IMR-90 (cell line): ENCODE measurements around the gene MAPKAP1. TPM values are rescaled to one million over a fixed set of nuclear protein-coding genes. Genes with fewer than 3 reads are reported as not detected.

Experiments used
- ATAC-seq: fragments of 200-7000 bp; cut with Tn5 transposase; 2 replicates; pipeline ENCODE4 v1.9.1; 2020; ENCODE audit warnings: low read depth, mild to moderate bottlenecking, moderate library complexity
- BruUV-seq: library from RNA; stranded (reverse); fragments of 400-500 nt; replicated peaks from 2 replicates; lab custom pipeline; 2021; lab: Mats Ljungman, UMichigan
- CTCF ChIA-PET: fragments of 300-600 bp; formaldehyde crosslinking; extraction: SDS; loops from one replicate; lab custom pipeline; 2021; ENCODE audit warnings: antibody characterized with exemption; lab: Yijun Ruan, JAX
- POLR2A ChIA-PET: fragments of 300-600 bp; sonication (Branson Sonifier 250); formaldehyde crosslinking; loops from one replicate; lab custom pipeline; 2022; ENCODE audit warnings: antibody characterized with exemption; ENCODE audit not compliant: unreplicated experiment; lab: Charles Lee
- DNase-seq: peaks from one replicate; pipeline ENCODE4 v3.0.0; 2013
- H2AFZ ChIP-seq: replicated peaks from 2 replicates; pipeline ENCODE3; 2013; ENCODE audit warnings: low read length, mild to moderate bottlenecking; ENCODE audit not compliant: poor library complexity
- H2AK5ac ChIP-seq: 2 replicates; pipeline ENCODE4 v1.6.1; 2013; ENCODE audit warnings: low read depth, low read length, inconsistent platforms
- H2AK9ac ChIP-seq: replicated peaks from 2 replicates; pipeline ENCODE3; 2013; ENCODE audit warnings: mild to moderate bottlenecking, low read depth, low read length, moderate library complexity; ENCODE audit not compliant: poor library complexity
- H2BK120ac ChIP-seq: 2 replicates; pipeline ENCODE4 v1.6.1; 2013; ENCODE audit warnings: low read depth, low read length, inconsistent platforms
- H2BK15ac ChIP-seq: 3 replicates; pipeline ENCODE4 v1.6.1; 2013; ENCODE audit warnings: low read depth, low read length, inconsistent platforms
- H2BK20ac ChIP-seq: 2 replicates; pipeline ENCODE4 v1.6.1; 2013; ENCODE audit warnings: low read depth, mild to moderate bottlenecking, inconsistent platforms, low read length, moderate library complexity
- H2BK5ac ChIP-seq: 2 replicates; pipeline ENCODE4 v1.6.1; 2013; ENCODE audit warnings: mild to moderate bottlenecking, low read depth, low read length, inconsistent platforms; ENCODE audit not compliant: poor library complexity, severe bottlenecking
- H3K14ac ChIP-seq: replicated peaks from 2 replicates; pipeline ENCODE4 v1.6.1; 2013; ENCODE audit warnings: low read depth, low read length, inconsistent platforms
- H3K18ac ChIP-seq: 2 replicates; pipeline ENCODE4 v1.6.1; 2013; ENCODE audit warnings: low read depth, low read length, control low read depth
- H3K23ac ChIP-seq: 2 replicates; pipeline ENCODE4 v1.6.1; 2013; ENCODE audit warnings: low read depth, low read length, inconsistent platforms
- H3K27ac ChIP-seq: 2 replicates; pipeline ENCODE4 v1.5.1; 2013; ENCODE audit warnings: mild to moderate bottlenecking, control low read depth, low read length; ENCODE audit not compliant: insufficient read depth
- H3K27me3 ChIP-seq: 2 replicates; pipeline ENCODE4 v1.6.1; 2013; ENCODE audit warnings: low read length; ENCODE audit not compliant: control insufficient read depth, insufficient read depth
- H3K36me3 ChIP-seq: 2 replicates; pipeline ENCODE4 v1.6.1; 2013; ENCODE audit warnings: low read length, mixed read lengths; ENCODE audit not compliant: control insufficient read depth, insufficient read depth
- H3K4ac ChIP-seq: 2 replicates; pipeline ENCODE4 v1.6.1; 2013; ENCODE audit warnings: low read depth, low read length, inconsistent platforms
- H3K4me1 ChIP-seq: 2 replicates; pipeline ENCODE4 v1.6.1; 2013; ENCODE audit warnings: low read length, mixed read lengths; ENCODE audit not compliant: control insufficient read depth, insufficient read depth
- H3K4me2 ChIP-seq: 2 replicates; pipeline ENCODE4 v1.6.1; 2013; ENCODE audit warnings: low read depth, mild to moderate bottlenecking, control low read depth, low read length, moderate library complexity
- H3K4me3 ChIP-seq: 2 replicates; pipeline ENCODE4 v1.5.1; 2013; ENCODE audit warnings: low read depth, mild to moderate bottlenecking, control low read depth, low read length, moderate library complexity; ENCODE audit not compliant: insufficient read depth
- H3K56ac ChIP-seq: 2 replicates; pipeline ENCODE4 v1.6.1; 2013; ENCODE audit warnings: low read length, inconsistent platforms; ENCODE audit not compliant: insufficient read depth; ENCODE audit errors: extremely low read depth
- H3K79me1 ChIP-seq, 2 experiments: 2 replicates each; pipeline ENCODE4 v1.6.1; 2013; ENCODE audit warnings: low read length in 2 of 2, inconsistent platforms in 1 of 2, low read depth in 1 of 2
- H3K9ac ChIP-seq: 2 replicates; pipeline ENCODE4 v1.6.1; 2013; ENCODE audit warnings: low read depth, low read length, control low read depth
- H3K9me1 ChIP-seq: 2 replicates; pipeline ENCODE4 v1.6.1; 2013; ENCODE audit warnings: low read length, inconsistent platforms; ENCODE audit not compliant: insufficient read depth
- H3K9me3 ChIP-seq: 2 replicates; pipeline ENCODE4 v1.6.1; 2013; ENCODE audit warnings: low read length; ENCODE audit not compliant: control insufficient read depth, insufficient read depth
- H4K20me1 ChIP-seq: 2 replicates; pipeline ENCODE4 v1.6.1; 2013; ENCODE audit warnings: low read length, inconsistent platforms; ENCODE audit not compliant: insufficient read depth
- H4K5ac ChIP-seq: 2 replicates; pipeline ENCODE4 v1.6.1; 2013; ENCODE audit warnings: mild to moderate bottlenecking, low read depth, low read length, control low read depth
- H4K8ac ChIP-seq, 2 experiments: 2 replicates each; pipeline ENCODE4 v1.6.1; 2013; ENCODE audit warnings: low read depth in 2 of 2, low read length in 2 of 2, control low read depth in 1 of 2, inconsistent platforms in 1 of 2
- H4K91ac ChIP-seq: 2 replicates; pipeline ENCODE4 v1.6.1; 2013; ENCODE audit warnings: low read depth, low read length, inconsistent platforms; ENCODE audit not compliant: insufficient read depth
- BHLHE40 ChIP-seq: fragments of 150-350 bp; IDR thresholded peaks from 2 replicates; pipeline ENCODE4 v1.6.1; 2016; ENCODE audit warnings: mild to moderate bottlenecking, low read depth, low read length
- CEBPB ChIP-seq: IDR thresholded peaks from 2 replicates; pipeline ENCODE4 v1.6.1; 2012; ENCODE audit warnings: low read depth, low read length, improper control_type of control experiment
- CHD1 ChIP-seq: IDR thresholded peaks from 2 replicates; pipeline ENCODE4 v1.6.1; 2012; ENCODE audit warnings: low read depth, low read length, improper control_type of control experiment
- ELK1 ChIP-seq: fragments of 150-350 bp; IDR thresholded peaks from 2 replicates; pipeline ENCODE4 v1.6.1; 2016; ENCODE audit warnings: low read depth, mild to moderate bottlenecking, low read length, moderate library complexity, borderline replicate concordance
- FOS ChIP-seq: fragments of 150-350 bp; IDR thresholded peaks from 2 replicates; pipeline ENCODE4 v1.6.1; 2016; ENCODE audit warnings: low read depth, low read length
- MAZ ChIP-seq: IDR thresholded peaks from 2 replicates; pipeline ENCODE4 v1.6.1; 2012; ENCODE audit warnings: low read depth, mild to moderate bottlenecking, low read length, improper control_type of control experiment, moderate library complexity, borderline replicate concordance
- MXI1 ChIP-seq: IDR thresholded peaks from 2 replicates; pipeline ENCODE4 v1.6.1; 2012; ENCODE audit warnings: low read depth, mild to moderate bottlenecking, low read length, moderate library complexity, borderline replicate concordance
- POLR2A ChIP-seq: IDR thresholded peaks from 2 replicates; pipeline ENCODE4 v1.6.1; 2012; ENCODE audit warnings: mild to moderate bottlenecking, low read depth, low read length
- RAD21 ChIP-seq: IDR thresholded peaks from 2 replicates; pipeline ENCODE4 v1.6.1; 2012; ENCODE audit warnings: low read length, improper control_type of control experiment
- RCOR1 ChIP-seq: IDR thresholded peaks from 2 replicates; pipeline ENCODE4 v1.6.1; 2012; ENCODE audit warnings: mild to moderate bottlenecking, low read length, improper control_type of control experiment; ENCODE audit not compliant: insufficient replicate concordance
- SMC3 ChIP-seq: fragments of 150-350 bp; IDR thresholded peaks from 2 replicates; pipeline ENCODE4 v1.6.1; 2016; ENCODE audit warnings: low read depth, mild to moderate bottlenecking, antibody characterized with exemption, low read length, moderate library complexity
- WGBS, 2 experiments: methylation state at CpG; one replicate each; pipeline versions ENCODE4 v1.1.5 to v1.1.7; 2013; ENCODE audit warnings: missing lambda C conversion rate in 2 of 2; ENCODE audit not compliant: insufficient read length in 1 of 2; ENCODE audit errors: extremely low coverage in 2 of 2; 5-methylcytosine and 5-hydroxymethylcytosine counted together
- dilution Hi-C: fragments of 300-500 bp; cut with HindIII; formaldehyde crosslinking; loops from one replicate; pipeline ENCODE4 v1.14.3; 2018; ENCODE audit warnings: low sequenced_read_pairs; ENCODE audit not compliant: unreplicated experiment
- in situ Hi-C: fragments of 300-500 bp; cut with MboI; formaldehyde crosslinking; loops from 3 replicates; pipeline ENCODE4 v1.14.3; 2019; ENCODE audit warnings: low sequenced_read_pairs, inconsistent platforms, mixed read lengths
- intact Hi-C: fragments of 100-400 bp; cut with micrococcal nuclease; formaldehyde crosslinking; loops from 2 replicates; pipeline ENCODE4 v1.10.0; 2022
- polyA plus RNA-seq, 3 experiments: library from polyadenylated mRNA; depleted of rRNA; stranded (reverse); fragments of >200 nt; gene quantifications; 2 replicates each; pipeline ENCODE4 v1.2.3, GENCODE V29; 2012; ENCODE audit warnings: low replicate concordance in 1 of 3
- total RNA-seq: library from RNA; depleted of rRNA; stranded (reverse); fragments of >200 nt; gene quantifications from 2 replicates; pipeline ENCODE4 v1.2.3, GENCODE V29; 2012
- TF ChIP-seq, protein P1 (sequence below): fragments of 150-350 bp; IDR thresholded peaks from 2 replicates; pipeline ENCODE4 v1.6.1; 2017; ENCODE audit warnings: mild to moderate bottlenecking, antibody characterized with exemption, low read length, low read depth
- TF ChIP-seq, protein P2 (sequence below): conservative IDR thresholded peaks from 2 replicates; pipeline ENCODE4 v1.5.1; 2012; ENCODE audit warnings: mild to moderate bottlenecking, low read depth, low read length, improper control_type of control experiment

MAPKAP1 gene
- total and polyA plus RNA-seq, 2 of the 4 experiments (the other 2 are of a cell fraction) = 87.2 to 158 TPM

GRCh38 chr9:125561509-125562148 lies 145.4 kb downstream of the MAPKAP1 start:
- TF ChIP-seq RCOR1 (no peak), SMC3 (no peak), ELK1 (no peak), BHLHE40 (no peak), RAD21 (no peak), MAZ (no peak), CEBPB (no peak), POLR2A (no peak), MXI1 (no peak), CHD1 (no peak), FOS (no peak)
- TF ChIP-seq, protein P1, sequence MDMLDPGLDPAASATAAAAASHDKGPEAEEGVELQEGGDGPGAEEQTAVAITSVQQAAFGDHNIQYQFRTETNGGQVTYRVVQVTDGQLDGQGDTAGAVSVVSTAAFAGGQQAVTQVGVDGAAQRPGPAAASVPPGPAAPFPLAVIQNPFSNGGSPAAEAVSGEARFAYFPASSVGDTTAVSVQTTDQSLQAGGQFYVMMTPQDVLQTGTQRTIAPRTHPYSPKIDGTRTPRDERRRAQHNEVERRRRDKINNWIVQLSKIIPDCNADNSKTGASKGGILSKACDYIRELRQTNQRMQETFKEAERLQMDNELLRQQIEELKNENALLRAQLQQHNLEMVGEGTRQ = no peak
- TF ChIP-seq, protein P2, sequence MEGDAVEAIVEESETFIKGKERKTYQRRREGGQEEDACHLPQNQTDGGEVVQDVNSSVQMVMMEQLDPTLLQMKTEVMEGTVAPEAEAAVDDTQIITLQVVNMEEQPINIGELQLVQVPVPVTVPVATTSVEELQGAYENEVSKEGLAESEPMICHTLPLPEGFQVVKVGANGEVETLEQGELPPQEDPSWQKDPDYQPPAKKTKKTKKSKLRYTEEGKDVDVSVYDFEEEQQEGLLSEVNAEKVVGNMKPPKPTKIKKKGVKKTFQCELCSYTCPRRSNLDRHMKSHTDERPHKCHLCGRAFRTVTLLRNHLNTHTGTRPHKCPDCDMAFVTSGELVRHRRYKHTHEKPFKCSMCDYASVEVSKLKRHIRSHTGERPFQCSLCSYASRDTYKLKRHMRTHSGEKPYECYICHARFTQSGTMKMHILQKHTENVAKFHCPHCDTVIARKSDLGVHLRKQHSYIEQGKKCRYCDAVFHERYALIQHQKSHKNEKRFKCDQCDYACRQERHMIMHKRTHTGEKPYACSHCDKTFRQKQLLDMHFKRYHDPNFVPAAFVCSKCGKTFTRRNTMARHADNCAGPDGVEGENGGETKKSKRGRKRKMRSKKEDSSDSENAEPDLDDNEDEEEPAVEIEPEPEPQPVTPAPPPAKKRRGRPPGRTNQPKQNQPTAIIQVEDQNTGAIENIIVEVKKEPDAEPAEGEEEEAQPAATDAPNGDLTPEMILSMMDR = no peak
- WGBS, 2 experiments = 100% methylated on average over 1 of the region's 4 CpGs; no CpG with 5 or more reads in 1 of the 2 experiments
- Histone ChIP-seq H3K4ac (no peak overlapping the region), H3K4me1 (peaks cover 3% of the 10 kb centered on the region), H3K27me3 (no peaks in the 10 kb centered on the region), H3K14ac (no peak overlapping the region), H3K27ac (no peak overlapping the region), H2AK5ac (no peak overlapping the region), H2AFZ (no peak overlapping the region), H3K9me1 (no peaks in the 10 kb centered on the region), H3K18ac (no peak overlapping the region), H3K9ac (no peak overlapping the region), H2BK120ac (no peak overlapping the region), H3K23ac (no peak overlapping the region), H2BK15ac (no peak overlapping the region), H3K9me3 (no peaks in the 10 kb centered on the region), H3K4me2 (no peak overlapping the region), H4K20me1 (no peaks in the 10 kb centered on the region), H3K4me3 (no peak overlapping the region), H2AK9ac (no peak overlapping the region), H3K56ac (no peak overlapping the region), H4K5ac (no peak overlapping the region), H3K79me1 (peaks cover 18 to 29% of the 10 kb centered on the region in 2 experiments; a peak in 3 of 4 replicates), H4K8ac (no peak overlapping the region), H3K36me3 (peaks cover 5% of the 10 kb centered on the region), H2BK20ac (no peak overlapping the region), H2BK5ac (no peak overlapping the region), H4K91ac (no peak overlapping the region)
- intact Hi-C loops = no loop called here
- CTCF ChIA-PET = interaction anchor here (0.8 kb wide), 1 partner anchor 8 kb away, joined by 3 read pairs; no protein-coding TSS in a partner anchor
- no peak for DNase-seq
- in situ Hi-C loops = loop anchor here (25.0 kb wide), 1 partner anchor 676 kb away; no protein-coding TSS in a partner anchor
- dilution Hi-C loops = no loop called here
- no TSS peak for BruUV-seq
- POLR2A ChIA-PET = no interaction called here
- ATAC-seq = no peak
